Thymus (tissue), 11 donors: Measurements from ENCODE around the gene C18orf32. TPM values are rescaled to one million over a fixed set of nuclear protein-coding genes. Genes with fewer than 3 reads are reported as not detected.
"Not testable (repeated sequence)": the region's sequence is repeated elsewhere in the genome, so short reads cannot be mapped to it uniquely, and the experiment has no call there.

Source experiments
- DNase-seq, 9 donors: peaks; one replicate each; pipeline ENCODE4 v3.0.0-alpha.2; 2013; ENCODE audit warnings: low spot score in 9 of 9, low read depth in 6 of 9, missing footprints in 1 of 9
- H3K27ac ChIP-seq, 2 donors: one replicate each; pipeline ENCODE4 v1.5.1; 2013; ENCODE audit warnings: control low read depth in 1 of 2, low read depth in 1 of 2, low read length in 1 of 2, mild to moderate bottlenecking in 1 of 2, moderate library complexity in 1 of 2
- H3K27me3 ChIP-seq, 2 donors: one replicate each; pipeline ENCODE4 v1.5.1; 2013; ENCODE audit warnings: low read length in 1 of 2; ENCODE audit not compliant: control insufficient read depth in 2 of 2, insufficient read depth in 1 of 2
- H3K36me3 ChIP-seq, 2 donors: one replicate each; pipeline ENCODE4 v1.5.1; 2013; ENCODE audit warnings: low read length in 1 of 2, mild to moderate bottlenecking in 1 of 2, moderate library complexity in 1 of 2; ENCODE audit not compliant: control insufficient read depth in 2 of 2, insufficient read depth in 2 of 2
- H3K4me1 ChIP-seq, 2 donors: one replicate each; pipeline ENCODE4 v1.5.1; 2013; ENCODE audit warnings: low read length in 2 of 2; ENCODE audit not compliant: control insufficient read depth in 2 of 2, insufficient read depth in 2 of 2
- H3K4me3 ChIP-seq, 2 donors: one replicate each; pipeline ENCODE4 v1.5.1; 2013; ENCODE audit warnings: low read length in 2 of 2, control low read depth in 1 of 2, mild to moderate bottlenecking in 1 of 2
- H3K9me3 ChIP-seq, 2 donors: one replicate each; pipeline ENCODE4 v1.5.1; 2013; ENCODE audit warnings: low read length in 1 of 2, mild to moderate bottlenecking in 1 of 2; ENCODE audit not compliant: control insufficient read depth in 2 of 2, insufficient read depth in 1 of 2
- WGBS: extraction: QIAGEN DNeasy Blood & Tissue Kit; methylation state at CpG from one replicate; pipeline ENCODE4 v1.1.7; 2013; 5-methylcytosine and 5-hydroxymethylcytosine counted together
- polyA plus RNA-seq: library from polyadenylated mRNA; stranded (reverse); fragments of 200-250 nt; gene quantifications from one replicate; pipeline ENCODE4 v1.2.3, GENCODE V29; 2013
- total RNA-seq: library from RNA; stranded (reverse); fragments of 120-200 nt; gene quantifications from one replicate; pipeline ENCODE4 v1.2.4, GENCODE V29; 2013
- donor health status: healthy.

The C18orf32 gene
- total and polyA plus RNA-seq, 2 donors, result 26.6 to 95.3 TPM

GRCh38 chr18:49512876-49513275 lies 25.8 kb upstream of the C18orf32 start:
- H3K4me3 ChIP-seq, DNase-seq, H3K9me3 ChIP-seq, H3K27me3 ChIP-seq, H3K4me1 ChIP-seq, H3K36me3 ChIP-seq, H3K27ac ChIP-seq: not testable (repeated sequence)
- 85% methylated on average over 8 of the region's 8 CpGs for WGBS

GRCh38 chr18:49510393-49511115 lies 23.5 kb upstream of the C18orf32 start:
- Histone ChIP-seq H3K9me3 (no peaks in the 10 kb centered on the region), H3K4me3 (no peak overlapping the region), H3K36me3 (no peaks in the 10 kb centered on the region), H3K27me3 (peaks cover 0 to 2% of the 10 kb centered on the region in 2 donors), H3K4me1 (no peaks in the 10 kb centered on the region), H3K27ac (no peak overlapping the region)
- WGBS, result 50% methylated on average over 12 of the region's 12 CpGs
- DNase-seq, result peak in 6 of 9 donors; percentile 18 to 58 (median 32)

GRCh38 chr18:49506438-49506837 lies 19.4 kb upstream of the C18orf32 start:
- 98% methylated on average over 5 of the region's 5 CpGs for WGBS
- H3K36me3 ChIP-seq, H3K4me3 ChIP-seq, H3K9me3 ChIP-seq, H3K27ac ChIP-seq, DNase-seq, H3K4me1 ChIP-seq, H3K27me3 ChIP-seq: not testable (repeated sequence)

- H3K4me1 ChIP-seq, result no peaks in the 10 kb centered on the region
- WGBS, result 44% methylated on average over 1 of the region's 1 CpG
- H3K36me3 ChIP-seq, result no peaks in the 10 kb centered on the region
- no peak overlapping the region for H3K4me3 ChIP-seq
- no peak overlapping the region for H3K27ac ChIP-seq
- H3K9me3 ChIP-seq, result no peaks in the 10 kb centered on the region
- DNase-seq, result no peak
- peaks cover 0 to 16% of the 10 kb centered on the region in 2 donors for H3K27me3 ChIP-seq
Observed at GRCh38 chr18:49503931-49504330, 16.9 kb upstream of the C18orf32 start.

- Histone ChIP-seq H3K4me1 (no peaks in the 10 kb centered on the region), H3K27me3 (peaks cover 0 to 18% of the 10 kb centered on the region in 2 donors), H3K36me3 (no peaks in the 10 kb centered on the region), H3K4me3 (no peak overlapping the region), H3K9me3 (no peaks in the 10 kb centered on the region), H3K27ac (no peak overlapping the region)
- WGBS, result 76% methylated on average over 14 of the region's 14 CpGs
- no peak for DNase-seq
Observed at GRCh38 chr18:49500201-49500921, 13.3 kb upstream of the C18orf32 start.

- no peak overlapping the region for H3K4me3 ChIP-seq
- 85% methylated on average over 16 of the region's 16 CpGs for WGBS
- no peak for DNase-seq
Observed at GRCh38 chr18:49499046-49499637, 12.1 kb upstream of the C18orf32 start.

GRCh38 chr18:49495480-49495879 lies 8.4 kb upstream of the C18orf32 start:
- 47% methylated on average over 2 of the region's 2 CpGs for WGBS
- DNase-seq, result no peak
- H3K27ac ChIP-seq, result no peak overlapping the region
- H3K4me3 ChIP-seq, result no peak overlapping the region
- peaks cover 3 to 6% of the 10 kb centered on the region in 2 donors for H3K4me1 ChIP-seq
- peaks cover 0 to 9% of the 10 kb centered on the region in 2 donors for H3K36me3 ChIP-seq
- H3K27me3 ChIP-seq, result peaks cover 0 to 9% of the 10 kb centered on the region in 2 donors
- no peaks in the 10 kb centered on the region for H3K9me3 ChIP-seq

More at GRCh38 chr18:49499046-49499637, 12.1 kb upstream of the C18orf32 start:
- Histone ChIP-seq H3K9me3 (no peaks in the 10 kb centered on the region), H3K36me3 (no peaks in the 10 kb centered on the region), H3K27me3 (peaks cover 0 to 18% of the 10 kb centered on the region in 2 donors), H3K4me1 (no peaks in the 10 kb centered on the region), H3K27ac (no peak overlapping the region)

GRCh38 chr18:49495076-49495475 lies 8.0 kb upstream of the C18orf32 start:
- Histone ChIP-seq H3K9me3 (no peaks in the 10 kb centered on the region), H3K27ac (no peak overlapping the region), H3K27me3 (peaks cover 0 to 8% of the 10 kb centered on the region in 2 donors), H3K4me3 (no peak overlapping the region), H3K36me3 (peaks cover 0 to 13% of the 10 kb centered on the region in 2 donors), H3K4me1 (peaks cover 3 to 7% of the 10 kb centered on the region in 2 donors)
- no peak for DNase-seq
- 95% methylated on average over 3 of the region's 3 CpGs for WGBS

GRCh38 chr18:49494660-49495059 lies 7.6 kb upstream of the C18orf32 start:
- WGBS, result 93% methylated on average over 2 of the region's 2 CpGs
- no peak overlapping the region for H3K27ac ChIP-seq
- no peaks in the 10 kb centered on the region for H3K9me3 ChIP-seq
- H3K27me3 ChIP-seq, result peaks cover 0 to 7% of the 10 kb centered on the region in 2 donors
- H3K36me3 ChIP-seq, result peaks cover 3 to 17% of the 10 kb centered on the region in 2 donors
- DNase-seq, result no peak
- no peak overlapping the region for H3K4me3 ChIP-seq
- peaks cover 3 to 7% of the 10 kb centered on the region in 2 donors for H3K4me1 ChIP-seq
